LNCaP clone FGC (cell line): ENCODE data around the gene THBS4.
A peak's percentile ranks its signal among the peaks of the same experiment; 100 is the strongest.

Experiments used
- DNase-seq: peaks from one replicate; pipeline ENCODE4 v3.0.0-alpha.2; 2011; ENCODE audit warnings: low read depth
- H3K4me3 ChIP-seq: 2 replicates; pipeline ENCODE4 v1.5.1; 2011; ENCODE audit warnings: mild to moderate bottlenecking, low read depth, low read length, control low read depth
- TF ChIP-seq, protein P1 (sequence below): IDR thresholded peaks from 2 replicates; pipeline ENCODE4 v1.5.1; 2012; ENCODE audit warnings: mild to moderate bottlenecking; ENCODE audit not compliant: control insufficient read depth, insufficient read depth; ENCODE audit errors: extremely low read depth

The THBS4 gene

GRCh38 chr5:80002677-80003076, 32.5 kb upstream of the THBS4 start:
- no peak for DNase-seq

GRCh38 chr5:80008995-80009765, 26.0 kb upstream of the THBS4 start:
- TF ChIP-seq, protein P1, sequence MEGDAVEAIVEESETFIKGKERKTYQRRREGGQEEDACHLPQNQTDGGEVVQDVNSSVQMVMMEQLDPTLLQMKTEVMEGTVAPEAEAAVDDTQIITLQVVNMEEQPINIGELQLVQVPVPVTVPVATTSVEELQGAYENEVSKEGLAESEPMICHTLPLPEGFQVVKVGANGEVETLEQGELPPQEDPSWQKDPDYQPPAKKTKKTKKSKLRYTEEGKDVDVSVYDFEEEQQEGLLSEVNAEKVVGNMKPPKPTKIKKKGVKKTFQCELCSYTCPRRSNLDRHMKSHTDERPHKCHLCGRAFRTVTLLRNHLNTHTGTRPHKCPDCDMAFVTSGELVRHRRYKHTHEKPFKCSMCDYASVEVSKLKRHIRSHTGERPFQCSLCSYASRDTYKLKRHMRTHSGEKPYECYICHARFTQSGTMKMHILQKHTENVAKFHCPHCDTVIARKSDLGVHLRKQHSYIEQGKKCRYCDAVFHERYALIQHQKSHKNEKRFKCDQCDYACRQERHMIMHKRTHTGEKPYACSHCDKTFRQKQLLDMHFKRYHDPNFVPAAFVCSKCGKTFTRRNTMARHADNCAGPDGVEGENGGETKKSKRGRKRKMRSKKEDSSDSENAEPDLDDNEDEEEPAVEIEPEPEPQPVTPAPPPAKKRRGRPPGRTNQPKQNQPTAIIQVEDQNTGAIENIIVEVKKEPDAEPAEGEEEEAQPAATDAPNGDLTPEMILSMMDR = no peak
- no peak for DNase-seq
- H3K4me3 ChIP-seq = no peak overlapping the region

More at GRCh38 chr5:80002677-80003076, 32.5 kb upstream of the THBS4 start:
- H3K4me3 ChIP-seq = no peak overlapping the region
- TF ChIP-seq, protein P1 = no peak

DNA sequence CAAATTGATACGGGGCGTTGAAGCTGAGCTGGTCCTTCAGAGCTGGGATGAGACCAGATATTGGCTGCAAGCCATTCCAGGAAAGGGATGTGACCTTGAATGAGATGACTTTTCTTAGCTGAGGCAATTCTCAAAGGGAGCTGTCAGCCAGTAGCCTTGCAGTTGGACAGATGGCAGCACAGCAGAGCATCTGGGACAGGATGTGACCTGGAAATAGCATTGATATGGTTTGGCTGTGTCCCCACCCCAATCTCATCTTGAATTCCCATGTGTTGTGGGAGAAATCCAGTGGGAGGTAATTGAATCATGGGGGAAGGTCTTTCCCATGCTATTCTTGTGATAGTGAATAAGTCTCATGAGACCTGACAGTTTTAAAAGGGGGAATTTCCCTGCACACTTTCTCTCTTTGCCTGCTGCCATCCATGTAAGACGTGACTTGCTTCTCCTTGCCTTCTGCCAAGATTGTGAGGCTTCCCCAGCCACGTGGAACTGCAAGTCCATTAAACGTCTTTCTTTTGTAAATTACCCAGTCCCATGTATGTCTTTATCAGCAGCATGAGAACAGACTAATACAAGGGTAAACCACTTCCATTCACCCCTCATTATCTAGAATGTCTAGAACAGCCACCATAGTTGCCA, 24.3 kb upstream of the THBS4 start:
- TF ChIP-seq, protein P1 = no peak
- DNase-seq = no peak
- no peak overlapping the region for H3K4me3 ChIP-seq

- no peak for DNase-seq
- TF ChIP-seq, protein P1 = no peak
- H3K4me3 ChIP-seq = no peak overlapping the region
Measured at GRCh38 chr5:80025069-80025468, 10.1 kb upstream of the THBS4 start.

GRCh38 chr5:80026841-80027240, 8.3 kb upstream of the THBS4 start:
- no peak overlapping the region for H3K4me3 ChIP-seq
- peak; percentile 84 for DNase-seq
- TF ChIP-seq, protein P1 = no peak

- no peak overlapping the region for H3K4me3 ChIP-seq
- TF ChIP-seq, protein P1 = no peak
- no peak for DNase-seq
Measured at GRCh38 chr5:80031109-80031508, 4.0 kb upstream of the THBS4 start.

GRCh38 chr5:80033513-80033912, 1.6 kb upstream of the THBS4 start:
- TF ChIP-seq, protein P1 = no peak
- no peak for DNase-seq

More at GRCh38 chr5:80033513-80033912, 1.6 kb upstream of the THBS4 start:
- no peak overlapping the region for H3K4me3 ChIP-seq
